ENCODE results near the gene PRLR.

Gene PRLR

DNA sequence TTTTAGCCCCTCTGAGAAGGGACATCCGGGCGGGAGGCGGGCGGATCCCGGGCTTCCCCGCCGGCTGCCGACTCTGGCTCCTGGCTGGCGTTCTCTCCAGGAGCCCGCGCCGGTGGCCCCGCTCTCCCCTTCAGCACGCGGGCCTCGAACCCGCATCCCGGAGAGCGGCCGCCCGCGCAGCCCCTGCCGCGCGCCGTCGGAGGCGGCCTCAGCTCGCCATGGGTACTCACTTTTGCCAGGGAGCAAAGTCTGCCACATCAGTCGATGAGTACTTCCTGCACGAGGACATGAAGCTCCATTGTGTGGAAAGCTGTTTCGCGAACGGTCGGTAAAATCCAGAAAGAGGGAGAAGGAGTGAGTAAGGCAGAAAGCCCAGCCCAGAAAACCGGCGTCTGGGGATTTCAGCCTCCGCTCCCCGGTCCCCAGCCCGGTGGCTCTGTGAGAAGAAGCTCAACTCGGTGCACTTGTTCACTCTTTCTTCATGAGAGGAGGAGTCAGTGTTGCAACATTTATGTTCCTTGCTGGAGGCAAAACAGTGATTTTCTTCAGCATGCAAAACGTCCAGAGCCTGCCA is at the start of gene PRLR:
TSS of gene PRLR (minus strand) at position 450 of the 574 bp plus-strand sequence. CDS start 140,867 bp downstream, outside the sequence.
- Histone ChIP-seq H3K9ac (ENCODE audit: low read length) (no peak within 1 kb of the TSS), H3K4me3 (ENCODE audit: low read length) (peak within 1 kb of the TSS; percentile 71), H3K4me1 (ENCODE audit: control insufficient read depth, insufficient read depth, low read length) (peaks cover 12% of the 10 kb centered on the region), H3K9me3 (ENCODE audit: control insufficient read depth, low read length) (no peaks in the 10 kb centered on the region), H3K27me3 (replicated peaks; ENCODE audit: control insufficient read depth, insufficient read depth, low read length) (peaks cover 44% of the 10 kb centered on the region), H3K36me3 (ENCODE audit: control insufficient read depth, insufficient read depth, low read length, severe bottlenecking) (no peaks in the 10 kb centered on the region)
- DNase-seq (ENCODE audit: low read depth): peak; percentile 75

DNA sequence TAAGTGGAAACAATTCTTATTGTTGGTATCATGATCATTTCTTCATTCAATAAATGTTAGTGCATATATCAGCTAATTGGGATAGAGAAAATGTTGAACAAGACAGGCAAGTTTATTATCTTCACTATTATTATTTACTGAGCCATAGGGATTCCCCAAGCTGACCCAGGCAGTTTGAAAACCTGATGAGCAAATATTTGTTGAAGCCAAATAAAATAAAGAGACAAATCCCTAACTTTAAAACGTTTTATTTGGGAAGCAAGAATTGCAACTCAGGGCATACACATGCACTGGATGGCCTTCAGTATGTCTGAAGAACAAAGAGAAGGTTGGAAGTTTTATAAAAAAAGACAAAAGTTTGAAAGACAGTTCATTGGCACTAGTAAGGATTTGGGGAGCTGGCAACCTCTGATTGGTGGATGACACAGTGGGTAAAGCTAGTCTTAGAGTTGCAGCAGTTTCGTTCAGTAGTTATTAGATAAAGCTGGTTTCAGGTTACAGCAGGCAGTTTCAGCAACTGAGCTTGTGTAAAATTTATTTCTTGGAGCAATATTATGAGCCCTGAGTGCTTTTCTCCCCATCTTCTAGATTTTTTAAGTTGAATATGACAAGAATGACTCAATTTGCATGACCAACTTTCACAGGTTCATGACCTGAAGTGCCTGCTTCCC is 44.7 kb upstream of the PRLR start:
- peaks cover 6% of the 10 kb centered on the region for H3K9me3 ChIP-seq (ENCODE audit: control insufficient read depth, low read length)
- H3K4me3 ChIP-seq (ENCODE audit: low read length): no peak overlapping the region
- no peaks in the 10 kb centered on the region for H3K36me3 ChIP-seq (ENCODE audit: control insufficient read depth, insufficient read depth, low read length, severe bottlenecking)
- no peak for DNase-seq (ENCODE audit: low read depth)
- no peak overlapping the region for H3K9ac ChIP-seq (ENCODE audit: low read length)
- H3K27me3 ChIP-seq (replicated peaks; ENCODE audit: control insufficient read depth, insufficient read depth, low read length): no peaks in the 10 kb centered on the region
- H3K4me1 ChIP-seq (ENCODE audit: control insufficient read depth, insufficient read depth, low read length): no peaks in the 10 kb centered on the region

GRCh38 chr5:35269006-35269405 is 38.7 kb upstream of the PRLR start:
- no peaks in the 10 kb centered on the region for H3K27me3 ChIP-seq (replicated peaks; ENCODE audit: control insufficient read depth, insufficient read depth, low read length)
- no peaks in the 10 kb centered on the region for H3K9me3 ChIP-seq (ENCODE audit: control insufficient read depth, low read length)
- H3K4me1 ChIP-seq (ENCODE audit: control insufficient read depth, insufficient read depth, low read length): no peaks in the 10 kb centered on the region
- H3K9ac ChIP-seq (ENCODE audit: low read length): no peak overlapping the region
- no peak overlapping the region for H3K4me3 ChIP-seq (ENCODE audit: low read length)
- H3K36me3 ChIP-seq (ENCODE audit: control insufficient read depth, insufficient read depth, low read length, severe bottlenecking): no peaks in the 10 kb centered on the region
- no peak for DNase-seq (ENCODE audit: low read depth)

GRCh38 chr5:35266276-35266675 is 36.0 kb upstream of the PRLR start:
- DNase-seq (ENCODE audit: low read depth): no peak
- no peaks in the 10 kb centered on the region for H3K36me3 ChIP-seq (ENCODE audit: control insufficient read depth, insufficient read depth, low read length, severe bottlenecking)

DNA sequence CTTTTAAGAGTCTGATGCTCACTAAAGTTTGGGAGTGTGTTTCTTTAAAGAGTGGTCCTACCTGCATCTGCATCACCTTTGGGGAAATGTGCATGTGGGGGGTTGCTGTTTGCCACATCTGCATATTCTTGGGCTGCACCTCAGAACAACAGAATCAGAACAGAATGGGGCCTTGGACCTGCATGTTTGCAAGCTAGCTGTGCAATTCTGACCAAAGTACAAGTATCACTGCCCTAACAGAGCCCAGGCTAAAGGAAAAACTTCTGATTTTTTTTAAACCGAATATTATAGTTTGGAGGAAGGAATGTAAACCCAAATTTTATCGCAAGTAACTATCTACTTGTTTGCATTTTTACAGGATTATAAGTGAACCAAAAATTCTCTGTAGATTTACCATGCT is 34.2 kb upstream of the PRLR start:
- Histone ChIP-seq H3K4me3 (ENCODE audit: low read length) (no peak overlapping the region), H3K27me3 (replicated peaks; ENCODE audit: control insufficient read depth, insufficient read depth, low read length) (no peaks in the 10 kb centered on the region), H3K9ac (ENCODE audit: low read length) (no peak overlapping the region), H3K4me1 (ENCODE audit: control insufficient read depth, insufficient read depth, low read length) (peaks cover 2% of the 10 kb centered on the region), H3K36me3 (ENCODE audit: control insufficient read depth, insufficient read depth, low read length, severe bottlenecking) (no peaks in the 10 kb centered on the region), H3K9me3 (ENCODE audit: control insufficient read depth, low read length) (no peaks in the 10 kb centered on the region)
- DNase-seq (ENCODE audit: low read depth): no peak

More at GRCh38 chr5:35266276-35266675, 36.0 kb upstream of the PRLR start:
- Histone ChIP-seq H3K4me3 (ENCODE audit: low read length) (no peak overlapping the region), H3K27me3 (replicated peaks; ENCODE audit: control insufficient read depth, insufficient read depth, low read length) (no peaks in the 10 kb centered on the region), H3K4me1 (ENCODE audit: control insufficient read depth, insufficient read depth, low read length) (peaks cover 2% of the 10 kb centered on the region), H3K9ac (ENCODE audit: low read length) (no peak overlapping the region), H3K9me3 (ENCODE audit: control insufficient read depth, low read length) (no peaks in the 10 kb centered on the region)

DNA sequence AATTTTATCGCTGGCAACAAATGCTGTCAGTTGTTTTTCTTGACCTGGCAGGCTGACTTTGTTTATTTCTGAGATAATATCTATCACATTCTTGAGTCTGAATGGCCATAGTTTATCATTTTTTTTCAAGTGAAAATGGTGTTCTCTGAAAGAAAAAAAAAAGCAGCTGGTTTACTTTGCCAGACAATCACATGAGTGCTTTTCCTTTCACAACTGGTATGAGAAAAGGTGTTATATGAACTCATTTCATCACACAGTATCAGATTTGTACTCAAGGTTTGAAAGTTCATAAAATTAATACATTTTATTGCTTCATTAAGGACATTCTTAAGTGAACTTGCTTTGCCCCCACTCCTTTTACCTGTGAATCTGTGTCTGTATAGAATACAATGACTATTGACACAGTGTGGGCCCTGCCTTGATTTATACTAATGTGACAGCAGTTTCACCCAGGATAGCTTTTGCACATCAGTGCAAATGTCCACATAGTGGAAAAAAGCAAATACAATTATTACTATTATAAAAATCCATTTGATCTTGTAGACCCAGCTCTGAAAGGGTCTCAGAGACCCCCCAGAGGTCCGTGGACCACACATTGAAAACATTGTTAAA is 33.1 kb upstream of the PRLR start:
- Histone ChIP-seq H3K36me3 (ENCODE audit: control insufficient read depth, insufficient read depth, low read length, severe bottlenecking) (no peaks in the 10 kb centered on the region), H3K9ac (ENCODE audit: low read length) (no peak overlapping the region), H3K4me1 (ENCODE audit: control insufficient read depth, insufficient read depth, low read length) (peaks cover 2% of the 10 kb centered on the region), H3K27me3 (replicated peaks; ENCODE audit: control insufficient read depth, insufficient read depth, low read length) (no peaks in the 10 kb centered on the region), H3K9me3 (ENCODE audit: control insufficient read depth, low read length) (no peaks in the 10 kb centered on the region), H3K4me3 (ENCODE audit: low read length) (no peak overlapping the region)
- no peak for DNase-seq (ENCODE audit: low read depth)

GRCh38 chr5:35253582-35253981 is 23.3 kb upstream of the PRLR start:
- Histone ChIP-seq H3K4me3 (ENCODE audit: low read length) (no peak overlapping the region), H3K4me1 (ENCODE audit: control insufficient read depth, insufficient read depth, low read length) (no peaks in the 10 kb centered on the region), H3K9me3 (ENCODE audit: control insufficient read depth, low read length) (peaks cover 16% of the 10 kb centered on the region), H3K9ac (ENCODE audit: low read length) (no peak overlapping the region), H3K36me3 (ENCODE audit: control insufficient read depth, insufficient read depth, low read length, severe bottlenecking) (no peaks in the 10 kb centered on the region), H3K27me3 (replicated peaks; ENCODE audit: control insufficient read depth, insufficient read depth, low read length) (no peaks in the 10 kb centered on the region)
- DNase-seq (ENCODE audit: low read depth): no peak

- H3K4me1 ChIP-seq (ENCODE audit: control insufficient read depth, insufficient read depth, low read length): no peaks in the 10 kb centered on the region
These were observed 22.7 kb upstream of the PRLR start for GRCh38 chr5:35252963-35253362.

GRCh38 chr5:35248843-35249780 is 18.8 kb upstream of the PRLR start:
- H3K4me1 ChIP-seq (ENCODE audit: control insufficient read depth, insufficient read depth, low read length): peaks cover 12% of the 10 kb centered on the region
- H3K4me3 ChIP-seq (ENCODE audit: low read length): peak overlapping the region; percentile 34
- no peak overlapping the region for H3K9ac ChIP-seq (ENCODE audit: low read length)
- H3K9me3 ChIP-seq (ENCODE audit: control insufficient read depth, low read length): peaks cover 12% of the 10 kb centered on the region
- H3K27me3 ChIP-seq (replicated peaks; ENCODE audit: control insufficient read depth, insufficient read depth, low read length): no peaks in the 10 kb centered on the region
- DNase-seq (ENCODE audit: low read depth): peak; percentile 10
- no peaks in the 10 kb centered on the region for H3K36me3 ChIP-seq (ENCODE audit: control insufficient read depth, insufficient read depth, low read length, severe bottlenecking)

More at GRCh38 chr5:35252963-35253362, 22.7 kb upstream of the PRLR start:
- Histone ChIP-seq H3K9ac (ENCODE audit: low read length) (no peak overlapping the region), H3K9me3 (ENCODE audit: control insufficient read depth, low read length) (peaks cover 16% of the 10 kb centered on the region), H3K36me3 (ENCODE audit: control insufficient read depth, insufficient read depth, low read length, severe bottlenecking) (no peaks in the 10 kb centered on the region), H3K27me3 (replicated peaks; ENCODE audit: control insufficient read depth, insufficient read depth, low read length) (no peaks in the 10 kb centered on the region), H3K4me3 (ENCODE audit: low read length) (no peak overlapping the region)
- no peak for DNase-seq (ENCODE audit: low read depth)

GRCh38 chr5:35247648-35248034 is 17.4 kb upstream of the PRLR start:
- no peaks in the 10 kb centered on the region for H3K9me3 ChIP-seq (ENCODE audit: control insufficient read depth, low read length)

More at GRCh38 chr5:35247648-35248034, 17.4 kb upstream of the PRLR start:
- no peak for DNase-seq (ENCODE audit: low read depth)
- H3K4me1 ChIP-seq (ENCODE audit: control insufficient read depth, insufficient read depth, low read length): peaks cover 12% of the 10 kb centered on the region
- H3K9ac ChIP-seq (ENCODE audit: low read length): no peak overlapping the region
- H3K4me3 ChIP-seq (ENCODE audit: low read length): no peak overlapping the region
- H3K36me3 ChIP-seq (ENCODE audit: control insufficient read depth, insufficient read depth, low read length, severe bottlenecking): no peaks in the 10 kb centered on the region
- no peaks in the 10 kb centered on the region for H3K27me3 ChIP-seq (replicated peaks; ENCODE audit: control insufficient read depth, insufficient read depth, low read length)

All from adipocyte (in vitro differentiated cells).